Naive thymus-derived CD8-positive, alpha-beta T cell (primary cell): ENCODE data around the gene DAB2IP. TPM values are rescaled to one million over a fixed set of nuclear protein-coding genes. Genes with fewer than 3 reads are reported as not detected.

Experiments used
- ATAC-seq, 2 donors: fragments of 150-1000 bp; cut with Tn5 transposase in 1 of 2; sonication (Bioruptor Pico), chemical (Tn5 transposase) in 1 of 2; 1 replicate in 1 of 2; 2 replicates in 1 of 2; pipeline ENCODE4 v1.10.0; 2021; ENCODE audit warnings: mild to moderate bottlenecking in 2 of 2, moderate library complexity in 2 of 2
- POLR2A ChIA-PET: fragments of 350-600 bp; sonication (Branson Sonifier 250); formaldehyde crosslinking; loops from one replicate; lab custom pipeline; 2021; ENCODE audit warnings: antibody characterized with exemption; lab: Charles Lee
- DNase-seq, 10 donors: peaks; one replicate each; pipeline versions ENCODE4 v3.0.0 to v3.0.0-alpha.2; 2020 to 2022
- H3K27ac Mint-ChIP-seq, 10 donors: one replicate each; pipeline ENCODE4 v1.8.0; 2020 to 2022; ENCODE audit warnings: mild to moderate bottlenecking in 10 of 10, mixed read lengths in 10 of 10, moderate library complexity in 4 of 10, inconsistent platforms in 1 of 10
- H3K27me3 Mint-ChIP-seq, 5 donors: one replicate each; pipeline ENCODE4 v1.8.0; 2021 to 2022; ENCODE audit warnings: mixed read lengths in 5 of 5
- H3K36me3 Mint-ChIP-seq, 3 donors: one replicate each; pipeline ENCODE4 v1.8.0; 2020 to 2022; ENCODE audit warnings: mixed read lengths in 3 of 3, mild to moderate bottlenecking in 2 of 3, inconsistent platforms in 1 of 3
- H3K4me1 Mint-ChIP-seq, 4 donors: one replicate each; pipeline ENCODE4 v1.8.0; 2021 to 2022; ENCODE audit warnings: mixed read lengths in 4 of 4
- H3K4me3 Mint-ChIP-seq, 10 donors: one replicate each; pipeline ENCODE4 v1.8.0; 2020 to 2022; ENCODE audit warnings: mild to moderate bottlenecking in 10 of 10, mixed read lengths in 10 of 10, moderate library complexity in 6 of 10, inconsistent platforms in 1 of 10
- H3K9me3 Mint-ChIP-seq, 9 donors: one replicate each; pipeline ENCODE4 v1.8.0; 2020 to 2022; ENCODE audit warnings: mixed read lengths in 9 of 9, mild to moderate bottlenecking in 3 of 9, inconsistent platforms in 1 of 9, moderate library complexity in 1 of 9
- polyA plus RNA-seq, 3 donors: library from polyadenylated mRNA; unstranded; fragments of 300-500 nt; fragmentation: Illumina TruSeq; gene quantifications; one replicate each; pipeline ENCODE4 v1.2.3, GENCODE V29; 2021
- total RNA-seq, 8 experiments: library from RNA in 2 of 8; stranded (reverse) in 2 of 8; gene quantifications; one replicate each; pipeline ENCODE4 v1.2.3 and lab custom pipeline; 2021 to 2026

The DAB2IP gene
- total and polyA plus RNA-seq, 5 experiments from 2014 or later = not detected

DNA sequence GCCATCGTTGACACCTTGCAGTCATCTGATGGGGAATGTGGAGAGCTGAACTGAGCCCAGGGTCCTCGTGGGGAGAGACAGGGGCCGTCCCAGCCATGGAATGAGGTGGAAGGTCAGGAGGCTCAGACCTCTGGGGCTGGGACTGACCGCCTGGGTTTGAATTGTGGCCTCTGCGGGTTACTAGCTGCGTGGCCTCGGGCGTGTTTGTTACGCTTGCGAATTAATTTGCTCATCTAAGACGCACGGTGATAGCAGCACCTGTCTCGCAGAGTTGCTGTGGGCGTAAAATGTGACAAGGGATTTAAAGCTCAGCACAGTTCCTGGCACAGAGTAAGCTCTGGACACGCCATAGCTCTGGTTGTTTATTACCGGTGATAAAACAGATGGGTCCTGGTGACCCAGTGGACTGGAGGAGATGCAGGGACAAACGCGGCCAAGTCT lies 19.4 kb upstream of the DAB2IP start:
- H3K9me3 Mint-ChIP-seq = no peaks in the 10 kb centered on the region
- no peak overlapping the region for H3K27ac Mint-ChIP-seq
- H3K36me3 Mint-ChIP-seq = no peaks in the 10 kb centered on the region
- ATAC-seq (no peak), DNase-seq (no peak)
- POLR2A ChIA-PET = no interaction called here
- peaks cover 9 to 20% (median 13%) of the 10 kb centered on the region in 4 donors for H3K4me1 Mint-ChIP-seq
- no peak overlapping the region for H3K4me3 Mint-ChIP-seq
- H3K27me3 Mint-ChIP-seq = peaks cover 4 to 16% (median 9%) of the 10 kb centered on the region in 5 donors

DNA sequence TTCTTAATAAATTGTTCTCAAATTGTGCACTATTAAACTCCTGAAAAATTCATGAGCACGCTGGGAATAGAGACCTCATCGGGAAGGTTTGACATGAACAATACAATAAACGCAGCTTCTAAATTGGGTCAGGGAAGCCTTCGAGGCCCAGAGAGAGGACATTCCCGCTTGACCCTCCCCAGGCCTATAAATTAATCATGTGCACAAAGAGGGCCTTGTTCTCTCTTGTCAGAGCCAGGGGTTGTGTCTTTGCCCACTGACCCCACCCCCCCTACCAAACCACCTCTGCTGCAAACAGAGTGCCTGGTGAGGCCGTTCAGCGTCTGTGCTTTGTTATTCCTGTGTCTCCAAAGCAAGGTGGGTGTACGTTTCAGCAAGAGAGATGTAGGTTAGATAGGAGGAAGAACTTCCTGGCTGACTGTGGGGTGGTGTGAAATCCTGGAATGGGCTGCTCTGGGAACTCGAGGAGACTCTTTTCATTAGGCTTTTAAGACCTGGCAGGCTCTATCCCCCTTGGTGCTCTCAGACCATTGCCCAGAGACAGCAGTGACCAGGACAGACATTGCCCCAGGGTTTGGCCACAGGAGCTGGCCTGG lies 18.2 kb upstream of the DAB2IP start:
- DNase-seq = no peak
- peak overlapping the region in 1 of 10 donors; percentile 6 for H3K4me3 Mint-ChIP-seq
- peaks cover 3 to 13% (median 5%) of the 10 kb centered on the region in 5 donors for H3K27me3 Mint-ChIP-seq
- peaks cover 9 to 20% (median 13%) of the 10 kb centered on the region in 4 donors for H3K4me1 Mint-ChIP-seq
- no peak for ATAC-seq
- no peaks in the 10 kb centered on the region for H3K36me3 Mint-ChIP-seq
- no peaks in the 10 kb centered on the region for H3K9me3 Mint-ChIP-seq
- POLR2A ChIA-PET = no interaction called here
- no peak overlapping the region for H3K27ac Mint-ChIP-seq

DNA sequence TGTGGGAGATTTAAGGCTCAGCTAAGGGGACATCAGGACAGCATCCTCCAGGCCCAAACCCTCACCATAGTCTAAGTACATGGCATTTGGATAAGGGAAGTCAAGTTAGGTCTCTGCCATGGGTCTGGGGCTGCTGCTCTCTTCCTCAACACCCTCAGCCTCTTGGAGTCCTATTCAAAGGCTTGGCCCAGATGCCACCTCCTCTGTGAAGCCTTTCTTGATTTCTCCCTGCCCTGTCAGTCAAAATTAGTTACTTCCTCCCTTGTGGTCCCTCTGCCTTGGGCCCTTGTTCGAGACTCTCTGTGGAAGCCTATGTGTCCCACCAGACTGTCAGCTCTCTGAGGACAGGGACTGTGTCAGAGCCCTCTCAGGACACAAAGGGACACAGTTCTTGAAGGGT lies 17.7 kb upstream of the DAB2IP start:
- peak overlapping the region in 1 of 10 donors; percentile 6 for H3K4me3 Mint-ChIP-seq
- no peak for ATAC-seq
- peaks cover 0 to 11% (median 2%) of the 10 kb centered on the region in 5 donors for H3K27me3 Mint-ChIP-seq
- peak in 1 of 10 donors; percentile 43 for DNase-seq
- POLR2A ChIA-PET = no interaction called here
- no peaks in the 10 kb centered on the region for H3K9me3 Mint-ChIP-seq
- H3K36me3 Mint-ChIP-seq = no peaks in the 10 kb centered on the region
- H3K27ac Mint-ChIP-seq = no peak overlapping the region
- H3K4me1 Mint-ChIP-seq = peaks cover 9 to 20% (median 13%) of the 10 kb centered on the region in 4 donors

DNA sequence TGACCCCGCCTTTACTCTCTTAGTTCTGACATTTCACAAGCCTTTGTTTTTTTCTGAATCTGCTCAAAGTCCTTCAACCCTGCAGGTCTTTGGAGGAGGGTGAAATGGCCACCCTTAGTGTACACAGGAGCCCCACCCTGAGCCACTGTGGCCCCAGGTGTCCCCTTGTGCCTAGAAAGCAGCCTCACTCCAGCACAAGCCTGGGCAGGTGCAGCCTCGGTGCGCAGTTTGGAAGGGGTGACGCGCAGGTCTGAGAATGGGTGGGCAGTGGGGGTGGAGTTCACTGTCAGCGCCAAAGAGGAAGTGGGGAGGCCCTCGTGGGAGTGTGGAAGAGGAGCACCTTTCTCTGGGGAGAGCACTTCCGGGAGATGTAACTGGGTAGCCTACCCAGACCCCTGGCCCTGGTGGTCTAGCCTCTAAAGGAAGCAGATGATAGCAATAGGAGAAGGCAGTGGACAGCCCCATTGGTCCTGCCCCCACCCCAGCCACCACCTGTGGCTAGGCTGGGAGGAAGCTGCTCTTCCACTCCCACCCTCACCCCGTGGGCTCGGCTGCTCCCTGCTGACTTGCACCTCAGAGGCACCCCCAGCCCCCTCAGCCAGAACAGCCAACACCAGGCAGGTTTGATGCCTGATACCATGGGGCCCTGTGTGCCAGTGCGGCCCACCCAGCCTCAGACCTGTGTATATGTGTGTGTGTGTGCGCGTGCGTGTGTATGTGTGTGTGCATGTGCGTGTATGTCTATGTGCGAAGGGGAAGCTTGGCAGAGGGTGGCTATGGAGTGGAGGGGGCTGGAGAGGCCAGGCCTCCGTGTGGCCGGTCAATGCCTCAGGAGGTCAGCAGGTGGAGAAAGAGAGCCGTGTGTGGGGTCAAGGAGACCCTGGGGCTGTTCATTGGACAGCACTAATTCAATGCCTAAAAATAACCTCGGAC lies 16.8 kb upstream of the DAB2IP start:
- ATAC-seq (peak in 1 of 2 donors; percentile 36), DNase-seq (peak in 2 of 10 donors; percentile 9 to 61)
- peak overlapping the region in 4 of 10 donors; percentile 19 to 45 (median 40) for H3K4me3 Mint-ChIP-seq
- H3K36me3 Mint-ChIP-seq = no peaks in the 10 kb centered on the region
- H3K27ac Mint-ChIP-seq = peak overlapping the region in 2 of 10 donors; percentile 10 to 90
- no peaks in the 10 kb centered on the region for H3K9me3 Mint-ChIP-seq
- peaks cover 0 to 11% (median 2%) of the 10 kb centered on the region in 5 donors for H3K27me3 Mint-ChIP-seq
- POLR2A ChIA-PET = no interaction called here
- H3K4me1 Mint-ChIP-seq = peaks cover 9 to 20% (median 13%) of the 10 kb centered on the region in 4 donors

DNA sequence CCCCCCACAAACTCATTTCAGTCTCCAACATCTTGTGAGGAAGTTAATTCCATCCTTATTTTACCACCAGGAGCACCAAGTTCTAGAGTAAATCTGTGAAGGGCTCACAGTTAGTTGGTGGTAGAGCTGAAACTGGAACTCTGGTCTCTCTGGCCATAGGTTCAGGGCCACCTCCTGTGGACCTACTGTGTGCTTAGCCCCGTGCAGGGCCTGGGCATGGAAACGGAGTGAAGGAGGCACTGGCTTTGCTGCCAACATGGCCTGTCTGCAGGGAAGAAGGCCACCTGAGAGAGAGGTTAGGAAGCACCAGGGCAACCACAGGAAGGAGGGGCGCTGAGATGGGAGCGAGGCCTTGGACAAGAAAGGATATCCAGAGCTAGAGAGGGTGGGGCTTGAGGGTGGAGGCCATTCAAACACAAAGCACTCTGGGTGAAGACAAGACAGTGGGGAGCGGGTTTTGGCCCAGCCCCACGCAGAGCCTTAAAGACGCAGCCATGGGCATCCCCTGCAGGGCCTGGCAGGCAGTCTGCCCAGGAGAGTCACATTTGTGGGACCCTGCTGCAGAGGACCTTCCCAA lies 16.0 kb upstream of the DAB2IP start:
- ATAC-seq (no peak), DNase-seq (peak in 1 of 10 donors; percentile 32)
- Mint-ChIP-seq H3K4me1 (peaks cover 9 to 20% (median 13%) of the 10 kb centered on the region in 4 donors), H3K27me3 (peaks cover 0 to 9% (median 0%) of the 10 kb centered on the region in 5 donors), H3K36me3 (no peaks in the 10 kb centered on the region), H3K4me3 (no peak overlapping the region), H3K27ac (peak overlapping the region in 1 of 10 donors; percentile 90), H3K9me3 (no peaks in the 10 kb centered on the region)
- POLR2A ChIA-PET = no interaction called here

DNA sequence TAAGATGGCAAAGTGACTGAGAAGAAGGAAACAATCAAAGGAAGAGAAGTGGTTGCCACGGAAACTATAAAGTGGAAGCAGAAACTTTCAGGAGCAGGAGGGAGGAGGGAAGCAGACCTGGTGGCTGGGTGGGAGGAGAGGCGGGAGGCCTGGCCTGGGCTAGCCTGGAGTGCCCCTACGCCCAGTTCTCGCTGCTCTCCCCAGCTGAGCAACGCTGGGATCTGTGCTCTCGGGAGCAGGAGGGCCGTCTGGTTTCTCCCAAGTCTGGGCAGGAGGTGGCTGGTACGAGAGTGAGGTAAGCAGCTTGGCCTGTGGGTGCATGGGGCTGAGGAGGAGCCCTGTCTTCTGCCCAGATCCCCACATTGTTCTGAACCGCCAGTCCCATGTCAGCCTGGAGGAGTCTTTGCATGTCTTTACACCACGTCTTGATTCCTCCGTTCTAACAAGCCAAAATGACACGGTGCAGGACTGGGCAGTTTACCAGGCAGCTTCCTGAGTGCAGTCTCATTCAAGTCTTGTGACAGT lies 15.0 kb upstream of the DAB2IP start:
- Mint-ChIP-seq H3K27ac (no peak overlapping the region), H3K4me1 (peaks cover 9 to 20% (median 13%) of the 10 kb centered on the region in 4 donors), H3K9me3 (no peaks in the 10 kb centered on the region), H3K36me3 (no peaks in the 10 kb centered on the region), H3K4me3 (no peak overlapping the region), H3K27me3 (peaks cover 0 to 4% (median 0%) of the 10 kb centered on the region in 5 donors)
- ATAC-seq = no peak
- POLR2A ChIA-PET = no interaction called here
- peak in 1 of 10 donors; percentile 23 for DNase-seq

DNA sequence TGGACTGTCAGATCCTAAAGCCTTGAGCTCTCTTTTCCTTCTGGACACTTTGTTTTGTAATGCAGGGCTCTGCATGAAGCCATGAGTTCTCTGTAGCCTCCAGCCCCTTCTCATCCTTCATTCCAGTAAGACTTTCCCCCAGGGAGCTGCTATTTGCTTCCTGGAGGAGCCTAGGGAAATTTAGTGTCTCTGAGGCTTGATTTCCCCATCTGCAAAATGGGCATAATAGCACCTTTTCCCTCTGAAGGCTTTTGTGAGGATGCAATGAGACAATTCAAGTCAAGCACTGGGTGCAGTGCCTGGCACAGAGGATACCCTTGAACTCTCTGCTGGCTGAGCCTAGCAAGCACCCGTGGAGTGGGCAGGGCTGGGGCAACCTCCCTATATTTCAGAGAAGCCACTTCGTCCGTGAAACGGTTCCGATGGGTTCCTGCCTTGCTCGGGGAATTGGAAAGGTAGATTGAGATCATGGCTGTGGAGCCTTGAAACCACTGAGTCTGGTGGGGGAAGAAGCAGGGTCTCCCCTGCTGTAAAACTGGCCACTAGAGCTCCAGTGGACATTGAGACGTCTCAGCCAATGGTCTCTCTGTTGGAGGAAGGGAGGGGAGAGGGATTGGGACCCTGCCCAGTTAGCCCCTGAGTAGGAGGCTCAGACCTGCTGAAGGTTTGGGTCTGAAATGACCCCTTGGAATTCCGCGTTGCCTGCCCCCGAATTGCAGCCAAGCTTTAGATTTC lies 14.3 kb upstream of the DAB2IP start:
- ATAC-seq (no peak), DNase-seq (peak in 1 of 10 donors; percentile 34)
- H3K36me3 Mint-ChIP-seq = no peaks in the 10 kb centered on the region
- no peak overlapping the region for H3K4me3 Mint-ChIP-seq
- H3K27ac Mint-ChIP-seq = no peak overlapping the region
- POLR2A ChIA-PET = no interaction called here
- no peaks in the 10 kb centered on the region for H3K9me3 Mint-ChIP-seq
- peaks cover 9 to 20% (median 13%) of the 10 kb centered on the region in 4 donors for H3K4me1 Mint-ChIP-seq
- no peaks in the 10 kb centered on the region for H3K27me3 Mint-ChIP-seq

DNA sequence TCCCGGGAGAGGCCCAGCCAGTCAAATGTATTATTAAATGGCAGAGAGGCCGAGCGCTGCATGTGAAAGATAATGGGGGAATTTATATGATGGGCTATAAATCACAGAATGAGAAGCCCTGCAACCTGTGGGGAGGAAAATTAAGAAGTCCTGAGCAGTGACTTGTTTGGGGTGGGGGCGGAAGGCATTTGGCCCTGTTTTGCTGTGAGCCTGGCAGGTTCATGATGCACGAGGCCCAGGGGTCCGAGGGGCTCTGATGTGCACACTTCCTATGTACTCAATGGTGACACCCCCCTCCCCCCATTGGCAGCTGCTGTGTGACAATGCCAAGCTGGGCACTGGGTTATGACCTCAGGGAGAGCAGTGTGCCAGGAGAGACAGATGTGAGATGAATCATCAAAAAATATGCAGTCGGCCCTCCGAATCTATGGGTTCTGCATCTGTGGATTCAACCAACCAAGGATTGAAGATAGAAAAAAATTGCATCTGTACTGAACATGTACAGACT lies 13.7 kb upstream of the DAB2IP start:
- POLR2A ChIA-PET = interaction anchor here (0.7 kb wide), 1 partner anchor 1094 kb away, joined by 3 read pairs; no protein-coding TSS in a partner anchor
- Mint-ChIP-seq H3K9me3 (no peaks in the 10 kb centered on the region), H3K36me3 (no peaks in the 10 kb centered on the region), H3K4me3 (no peak overlapping the region), H3K4me1 (peaks cover 9 to 20% (median 13%) of the 10 kb centered on the region in 4 donors), H3K27me3 (no peaks in the 10 kb centered on the region), H3K27ac (no peak overlapping the region)
- ATAC-seq (no peak), DNase-seq (peak in 1 of 10 donors; percentile 57)

DNA sequence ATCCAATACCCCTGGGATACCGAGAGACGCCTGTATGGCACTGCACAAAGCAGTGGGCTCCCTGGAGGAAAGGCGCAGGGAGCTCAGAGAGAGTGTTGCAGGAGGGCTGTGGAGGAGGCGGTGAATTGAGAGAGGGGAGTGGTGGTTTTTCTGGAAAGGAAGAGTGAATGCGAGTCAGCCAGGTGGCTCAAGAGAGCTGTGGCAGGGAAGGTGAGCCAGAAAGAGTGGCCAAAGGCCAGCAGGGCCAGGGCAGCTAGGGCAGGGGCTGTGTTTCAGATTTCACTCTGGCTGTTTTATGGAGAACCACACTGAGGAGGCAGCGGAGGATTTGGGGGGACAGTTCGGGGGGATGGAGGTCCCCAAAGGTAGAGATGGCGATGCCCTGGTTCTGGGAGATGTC lies 13.0 kb upstream of the DAB2IP start:
- ATAC-seq = no peak
- H3K27me3 Mint-ChIP-seq = peaks cover 0 to under 1% (median 0%) of the 10 kb centered on the region in 5 donors
- H3K4me3 Mint-ChIP-seq = no peak overlapping the region
- no peaks in the 10 kb centered on the region for H3K36me3 Mint-ChIP-seq
- no peak overlapping the region for H3K27ac Mint-ChIP-seq
- no peak for DNase-seq
- POLR2A ChIA-PET = interaction anchor here (0.7 kb wide), 1 partner anchor 1093 kb away, joined by 3 read pairs; no protein-coding TSS in a partner anchor
- H3K4me1 Mint-ChIP-seq = peaks cover 9 to 18% (median 13%) of the 10 kb centered on the region in 4 donors
- no peaks in the 10 kb centered on the region for H3K9me3 Mint-ChIP-seq

DNA sequence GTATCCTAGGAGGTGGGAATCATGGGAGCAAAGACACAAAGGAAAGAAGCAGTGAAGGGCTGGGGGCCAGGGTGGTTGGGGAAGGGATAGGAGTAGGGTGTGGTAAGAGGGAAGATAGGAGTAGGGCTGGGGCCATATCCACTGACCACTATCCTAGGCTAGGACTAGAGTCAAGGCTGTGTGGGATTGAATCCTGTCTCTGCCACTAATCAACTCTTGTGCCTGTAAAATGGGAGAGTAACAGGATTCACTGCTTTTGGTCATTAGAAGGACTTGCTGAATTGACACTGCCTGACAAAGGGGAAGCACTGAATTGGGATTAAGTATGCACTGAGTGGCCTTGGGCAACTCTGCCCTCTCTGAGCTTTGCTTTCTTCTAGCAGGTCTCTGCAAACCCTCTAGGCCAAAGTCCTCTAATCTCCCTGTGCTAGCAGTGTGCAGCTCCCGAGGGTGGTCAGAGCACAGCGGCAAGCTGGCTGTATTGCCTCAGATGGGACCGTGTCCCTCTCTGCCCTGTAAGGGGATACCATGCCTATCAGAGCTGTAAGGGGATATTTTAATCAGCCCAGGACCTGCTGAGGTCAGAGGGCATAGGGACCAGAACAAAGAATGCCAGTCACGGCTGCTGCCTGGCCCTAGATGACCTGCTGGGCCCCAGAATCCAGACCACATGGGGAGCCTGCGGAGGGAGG lies 12.4 kb upstream of the DAB2IP start:
- POLR2A ChIA-PET = no interaction called here
- H3K9me3 Mint-ChIP-seq = no peaks in the 10 kb centered on the region
- H3K27me3 Mint-ChIP-seq = peaks cover 0 to 2% (median 0%) of the 10 kb centered on the region in 5 donors
- no peaks in the 10 kb centered on the region for H3K36me3 Mint-ChIP-seq
- ATAC-seq (no peak), DNase-seq (peak in 1 of 10 donors; percentile 24)
- no peak overlapping the region for H3K4me3 Mint-ChIP-seq
- no peak overlapping the region for H3K27ac Mint-ChIP-seq
- H3K4me1 Mint-ChIP-seq = peaks cover 5 to 12% (median 8%) of the 10 kb centered on the region in 4 donors

DNA sequence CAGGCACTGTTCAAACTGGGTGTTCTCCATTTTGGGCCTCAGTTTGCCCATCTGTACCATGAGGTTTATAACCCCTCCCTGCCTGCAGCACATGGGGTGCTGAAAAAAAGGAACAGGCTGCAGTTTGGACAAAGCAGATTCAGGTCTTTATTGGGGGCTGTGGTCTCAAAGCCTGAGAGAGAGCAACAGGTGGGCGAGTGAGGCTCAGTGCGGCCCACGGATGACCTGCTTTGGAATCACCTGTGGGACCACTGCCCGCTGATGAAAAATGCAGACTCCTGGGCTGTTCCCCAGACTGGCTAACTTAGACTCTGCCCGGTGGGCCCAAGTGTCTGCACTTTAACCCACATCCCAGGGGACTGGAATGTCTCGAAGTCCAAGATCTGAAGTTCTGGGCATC lies 11.8 kb upstream of the DAB2IP start:
- no peaks in the 10 kb centered on the region for H3K9me3 Mint-ChIP-seq
- H3K4me1 Mint-ChIP-seq = peaks cover 0 to 6% (median 3%) of the 10 kb centered on the region in 4 donors
- H3K27me3 Mint-ChIP-seq = peaks cover 0 to 2% (median 0%) of the 10 kb centered on the region in 5 donors
- no peaks in the 10 kb centered on the region for H3K36me3 Mint-ChIP-seq
- H3K27ac Mint-ChIP-seq = peak overlapping the region in 1 of 10 donors; percentile 39
- POLR2A ChIA-PET = no interaction called here
- DNase-seq (no peak), ATAC-seq (no peak)
- H3K4me3 Mint-ChIP-seq = no peak overlapping the region
